Fibroblast of villous mesenchyme (primary cell): ENCODE measurements around the gene NISCH. TPM values are rescaled to one million over a fixed set of nuclear protein-coding genes. Genes with fewer than 3 reads are reported as not detected.

Experiments
- DNase-seq: peaks from one replicate; pipeline ENCODE4 v3.0.0-alpha.2; 2010; ENCODE audit warnings: low read depth
- H3K4me3 ChIP-seq: 2 replicates; pipeline ENCODE4 v1.5.1; 2011; ENCODE audit warnings: low read depth, mild to moderate bottlenecking, low read length
- total RNA-seq: library from RNA; depleted of rRNA; stranded (reverse); fragments of >200 nt; gene quantifications from 2 replicates; pipeline ENCODE4 v1.2.3, GENCODE V29; 2012
- TF ChIP-seq, protein P1 (sequence below): IDR thresholded peaks from 2 replicates; pipeline ENCODE4 v1.5.1; 2012; ENCODE audit warnings: low read depth, mild to moderate bottlenecking, low read length; ENCODE audit not compliant: insufficient read depth

The NISCH gene
- total RNA-seq = 75.7 and 82.5 TPM in 2 replicates

DNA sequence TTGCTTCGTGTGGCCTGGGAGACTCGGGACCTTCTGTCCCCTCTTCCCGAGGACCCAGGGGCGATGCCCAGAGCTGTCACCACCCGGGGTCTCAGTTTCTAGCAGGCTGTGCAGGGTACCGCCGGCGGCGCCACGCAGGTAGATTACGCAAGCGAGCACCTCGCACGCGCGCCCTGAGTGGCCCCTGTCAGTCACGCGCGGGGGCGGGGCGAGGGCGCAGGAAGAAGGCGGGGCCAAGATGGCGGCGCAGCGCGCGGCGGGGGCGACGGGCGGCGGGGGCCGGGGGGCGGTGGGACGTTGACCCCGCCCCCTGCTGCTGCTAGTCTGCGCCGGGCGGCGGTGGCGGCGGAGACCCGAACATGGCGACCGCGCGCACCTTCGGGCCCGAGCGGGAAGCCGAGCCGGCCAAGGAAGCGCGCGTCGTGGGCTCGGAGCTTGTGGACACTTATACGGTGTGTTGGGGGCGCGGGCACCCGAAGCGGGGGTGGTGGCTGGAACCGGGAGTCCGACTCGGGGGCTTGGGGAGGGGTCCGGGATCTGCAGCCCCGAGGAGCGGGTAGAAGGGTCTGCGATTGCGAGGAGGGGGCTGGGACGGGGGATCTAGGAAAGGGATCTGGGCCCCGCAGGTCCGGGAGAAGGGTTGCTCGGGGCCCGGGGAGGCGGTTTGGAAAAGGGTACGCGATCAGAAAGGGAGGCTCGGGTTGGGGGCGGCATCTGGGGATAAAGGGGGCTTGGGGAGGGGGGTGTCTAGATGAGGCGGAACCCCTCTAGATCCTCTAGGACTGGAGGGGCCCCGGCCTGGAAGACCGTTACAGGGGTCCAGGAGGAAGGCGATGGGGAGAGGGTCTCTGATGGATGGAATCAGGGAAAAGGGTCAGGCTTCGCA lies at the start of gene NISCH:
Gene NISCH, plus strand, starts transcription at position 322 of the 886 bp plus-strand sequence. Its CDS starts 38 bp downstream, at position 360.
- TF ChIP-seq, protein P1, sequence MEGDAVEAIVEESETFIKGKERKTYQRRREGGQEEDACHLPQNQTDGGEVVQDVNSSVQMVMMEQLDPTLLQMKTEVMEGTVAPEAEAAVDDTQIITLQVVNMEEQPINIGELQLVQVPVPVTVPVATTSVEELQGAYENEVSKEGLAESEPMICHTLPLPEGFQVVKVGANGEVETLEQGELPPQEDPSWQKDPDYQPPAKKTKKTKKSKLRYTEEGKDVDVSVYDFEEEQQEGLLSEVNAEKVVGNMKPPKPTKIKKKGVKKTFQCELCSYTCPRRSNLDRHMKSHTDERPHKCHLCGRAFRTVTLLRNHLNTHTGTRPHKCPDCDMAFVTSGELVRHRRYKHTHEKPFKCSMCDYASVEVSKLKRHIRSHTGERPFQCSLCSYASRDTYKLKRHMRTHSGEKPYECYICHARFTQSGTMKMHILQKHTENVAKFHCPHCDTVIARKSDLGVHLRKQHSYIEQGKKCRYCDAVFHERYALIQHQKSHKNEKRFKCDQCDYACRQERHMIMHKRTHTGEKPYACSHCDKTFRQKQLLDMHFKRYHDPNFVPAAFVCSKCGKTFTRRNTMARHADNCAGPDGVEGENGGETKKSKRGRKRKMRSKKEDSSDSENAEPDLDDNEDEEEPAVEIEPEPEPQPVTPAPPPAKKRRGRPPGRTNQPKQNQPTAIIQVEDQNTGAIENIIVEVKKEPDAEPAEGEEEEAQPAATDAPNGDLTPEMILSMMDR = no peak
- H3K4me3 ChIP-seq = peak within 1 kb of the TSS; percentile 93
- peak; percentile 69 for DNase-seq

DNA sequence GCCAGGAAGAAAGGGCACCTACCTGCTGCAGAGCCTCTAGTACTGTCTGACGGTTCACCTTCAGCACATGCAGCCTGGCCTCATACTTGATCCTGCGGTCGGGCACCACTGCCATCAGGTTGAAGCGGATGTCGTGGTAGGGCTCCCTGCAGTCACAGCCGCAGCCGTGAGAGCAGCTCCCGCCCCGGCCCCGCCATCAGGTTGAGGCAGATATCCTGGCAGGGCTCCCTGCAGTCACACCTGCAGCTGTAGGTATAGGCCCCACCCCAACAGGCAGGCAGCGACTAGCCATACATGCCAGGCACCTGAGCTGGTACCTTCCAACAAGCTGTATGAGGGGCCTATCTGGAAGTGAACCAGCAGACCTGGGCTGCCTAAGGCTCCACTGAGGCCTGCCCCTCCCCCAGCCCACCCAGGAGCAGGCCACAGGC lies 49.2 kb upstream of the NISCH start:
- no peak for DNase-seq
- H3K4me3 ChIP-seq = no peak overlapping the region
- TF ChIP-seq, protein P1 = no peak

DNA sequence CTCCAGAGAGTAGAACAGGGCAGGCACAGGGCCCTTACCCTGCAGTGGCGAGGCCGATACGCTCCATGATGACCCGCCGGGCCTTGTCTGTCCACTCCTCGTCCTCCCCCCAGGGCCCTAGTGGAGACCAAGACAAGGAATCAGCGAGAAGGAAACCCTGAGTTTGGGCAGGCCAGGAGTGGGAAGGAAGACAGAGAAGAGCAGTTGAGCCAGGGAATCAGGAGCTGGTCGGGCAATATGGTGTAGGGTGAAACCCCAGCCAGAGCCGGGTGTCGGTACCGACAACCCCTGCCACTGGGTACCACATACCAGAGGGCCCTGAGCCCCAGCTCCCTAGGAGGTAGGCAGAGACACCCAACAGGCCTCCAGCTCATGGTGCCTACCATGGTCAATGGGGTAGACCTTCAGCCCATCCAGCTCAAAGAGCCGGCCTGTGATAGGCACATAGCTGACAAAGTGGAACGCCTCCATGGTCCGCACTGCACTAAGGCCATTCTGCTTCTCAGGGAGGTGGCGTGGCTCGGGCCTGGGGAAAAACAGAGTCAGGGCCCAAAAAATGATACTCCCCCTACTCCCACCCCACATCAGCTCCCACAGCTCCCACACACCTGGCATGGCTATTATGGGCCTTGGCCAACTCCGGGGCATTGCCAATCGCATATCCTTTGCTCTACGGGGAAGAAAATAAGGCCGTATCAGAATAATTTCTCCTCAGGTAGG lies 48.5 kb upstream of the NISCH start:
- no peak for DNase-seq
- TF ChIP-seq, protein P1 = no peak
- no peak overlapping the region for H3K4me3 ChIP-seq

DNA sequence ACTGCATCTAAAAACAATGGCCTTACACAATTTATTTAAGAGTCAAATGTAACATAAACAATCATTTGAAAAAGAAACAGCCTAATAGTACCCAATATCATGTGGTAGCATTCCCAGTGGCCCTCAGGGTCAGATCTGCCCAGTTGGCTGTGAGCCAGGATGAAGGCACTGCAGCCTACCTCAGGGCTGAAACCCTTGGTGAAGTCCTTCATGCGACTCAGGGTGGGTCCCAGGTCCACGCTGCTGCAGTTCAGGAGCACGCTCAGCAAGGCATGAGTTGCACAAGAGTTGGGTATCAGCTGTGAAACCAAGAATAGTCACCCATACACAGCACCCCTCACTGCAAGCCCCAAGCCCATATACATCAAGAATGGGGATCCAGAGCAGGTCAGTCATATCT lies 47.6 kb upstream of the NISCH start:
- no peak overlapping the region for H3K4me3 ChIP-seq
- TF ChIP-seq, protein P1 = no peak
- no peak for DNase-seq

DNA sequence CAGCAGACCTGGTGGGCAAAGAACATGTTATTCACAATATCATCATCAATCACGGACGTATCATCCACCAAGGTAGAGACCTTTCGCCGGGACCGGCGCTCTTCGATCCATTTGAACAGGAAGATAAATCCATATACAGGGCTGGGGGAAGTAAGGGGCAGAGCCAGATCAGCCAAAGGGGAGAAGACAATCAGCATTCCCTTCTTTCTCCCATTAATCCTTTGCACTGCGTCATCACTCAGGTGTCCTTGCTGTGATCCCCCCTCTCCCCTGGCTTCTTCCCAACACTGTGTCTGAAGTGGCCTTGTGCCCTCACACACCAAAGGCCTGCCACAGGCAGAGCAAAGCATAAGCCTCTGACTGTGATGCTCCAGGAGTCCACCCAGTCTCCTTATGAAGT lies 46.9 kb upstream of the NISCH start:
- H3K4me3 ChIP-seq = no peak overlapping the region
- TF ChIP-seq, protein P1 = no peak
- no peak for DNase-seq

DNA sequence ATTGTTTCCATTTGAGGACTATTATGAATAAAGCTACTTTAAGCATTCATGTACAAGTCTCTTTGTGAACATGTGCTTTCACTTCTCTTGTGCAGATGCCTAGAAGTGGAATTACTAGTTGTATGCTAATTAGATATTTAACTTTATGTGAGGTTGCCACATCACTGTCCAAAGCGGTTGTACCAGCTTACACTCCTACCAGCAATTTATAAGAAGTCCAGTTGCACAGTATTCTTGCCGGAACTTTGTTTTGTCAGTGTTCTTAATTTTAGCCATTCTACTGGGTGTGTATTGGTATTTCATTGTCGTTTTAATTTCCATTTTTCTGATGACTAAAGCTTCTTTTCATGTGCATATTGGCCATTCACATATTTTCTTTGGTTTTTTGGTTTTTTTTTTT lies 39.6 kb upstream of the NISCH start:
- TF ChIP-seq, protein P1 = no peak
- no peak overlapping the region for H3K4me3 ChIP-seq
- no peak for DNase-seq
